Coronary artery (tissue), 2 donors: ENCODE results near the gene KCNC4.

ENCODE experiments used
- DNase-seq: peaks from one replicate; pipeline ENCODE4 v3.0.0-alpha.2; 2017; ENCODE audit warnings: low spot score
- H3K27ac ChIP-seq, 2 donors: fragments of 200-600 bp; sonication (generic); one replicate each; pipeline ENCODE4 v1.5.1; 2016 to 2019
- H3K4me3 ChIP-seq: fragments of 200-600 bp; sonication (generic); 2 replicates; pipeline ENCODE4 v1.5.1; 2016; ENCODE audit warnings: mild to moderate bottlenecking, moderate library complexity
- CTCF ChIP-seq: fragments of 200-600 bp; sonication (generic); IDR thresholded peaks from one replicate; pipeline ENCODE4 v1.5.1; 2019; ENCODE audit warnings: antibody characterized with exemption

Gene KCNC4

GRCh38 chr1:110237386-110238152 is 27.5 kb downstream of the KCNC4 start:
- H3K27ac ChIP-seq, result no peak overlapping the region
- no peak for TF ChIP-seq CTCF
- no peak overlapping the region for H3K4me3 ChIP-seq
- DNase-seq, result no peak

GRCh38 chr1:110239441-110240430 is 29.6 kb downstream of the KCNC4 start:
- Histone ChIP-seq H3K4me3 (no peak overlapping the region), H3K27ac (no peak overlapping the region)
- TF ChIP-seq CTCF, result no peak
- DNase-seq, result no peak

- no peak for TF ChIP-seq CTCF
- H3K27ac ChIP-seq, result no peak overlapping the region
- H3K4me3 ChIP-seq, result no peak overlapping the region
- no peak for DNase-seq
Measured at GRCh38 chr1:110240476-110241210, 30.5 kb downstream of the KCNC4 start.

GRCh38 chr1:110241516-110241915 is 31.4 kb downstream of the KCNC4 start:
- H3K27ac ChIP-seq, result no peak overlapping the region
- no peak for TF ChIP-seq CTCF
- no peak overlapping the region for H3K4me3 ChIP-seq
- DNase-seq, result no peak

- Histone ChIP-seq H3K27ac (no peak overlapping the region), H3K4me3 (no peak overlapping the region)
- no peak for DNase-seq
- TF ChIP-seq CTCF, result no peak
Measured at GRCh38 chr1:110242062-110242461, 31.9 kb downstream of the KCNC4 start.

- TF ChIP-seq CTCF, result no peak
- DNase-seq, result no peak
- no peak overlapping the region for H3K4me3 ChIP-seq
- no peak overlapping the region for H3K27ac ChIP-seq
Measured at GRCh38 chr1:110242731-110243130, 32.6 kb downstream of the KCNC4 start.
